KOPT-K1 (cell line): ENCODE results near the gene FMO4.
"Not testable (repeated sequence)": the region's sequence is repeated elsewhere in the genome, so short reads cannot be mapped to it uniquely, and the experiment has no call there.

ENCODE experiments used
- H3K27ac ChIP-seq: fragments of 200-600 bp; sonication (generic); 2 replicates; pipeline ENCODE4 v1.5.1; 2016; ENCODE audit warnings: antibody characterized with exemption, mild to moderate bottlenecking, low read depth, low read length; ENCODE audit not compliant: poor library complexity, severe bottlenecking
- H3K36me3 ChIP-seq: fragments of 200-600 bp; sonication (generic); 2 replicates; pipeline ENCODE4 v1.5.1; 2017; ENCODE audit warnings: antibody characterized with exemption, mild to moderate bottlenecking, low read length, moderate library complexity; ENCODE audit not compliant: insufficient read depth
- H3K9me3 ChIP-seq: fragments of 200-600 bp; sonication (generic); 2 replicates; pipeline ENCODE4 v1.5.1; 2017; ENCODE audit warnings: antibody characterized with exemption, low read length, mild to moderate bottlenecking; ENCODE audit not compliant: insufficient read depth, poor library complexity, severe bottlenecking

FMO4 gene

DNA sequence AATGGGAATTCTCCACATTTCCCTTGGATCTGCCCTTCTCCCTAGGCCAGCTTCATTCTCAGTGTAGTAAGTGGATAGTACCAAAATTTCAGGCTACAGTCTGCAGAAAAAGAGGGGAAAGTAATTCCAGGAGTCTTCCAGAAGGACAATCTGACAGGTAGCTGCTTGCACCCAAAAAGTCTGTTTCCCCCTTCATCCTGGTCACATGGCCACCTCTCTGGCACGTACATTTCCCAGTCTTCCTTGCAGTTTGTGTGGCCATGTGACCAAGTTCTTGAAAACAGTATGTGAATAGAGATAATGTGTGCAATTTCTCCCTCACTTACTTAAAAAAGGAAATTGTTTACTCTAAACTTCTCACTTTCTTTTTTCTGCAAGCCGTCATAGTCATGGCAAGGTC lies 14.6 kb upstream of the FMO4 start:
- Histone ChIP-seq H3K36me3 (no peaks in the 10 kb centered on the region), H3K27ac (no peak overlapping the region), H3K9me3 (peaks cover 24% of the 10 kb centered on the region)

DNA sequence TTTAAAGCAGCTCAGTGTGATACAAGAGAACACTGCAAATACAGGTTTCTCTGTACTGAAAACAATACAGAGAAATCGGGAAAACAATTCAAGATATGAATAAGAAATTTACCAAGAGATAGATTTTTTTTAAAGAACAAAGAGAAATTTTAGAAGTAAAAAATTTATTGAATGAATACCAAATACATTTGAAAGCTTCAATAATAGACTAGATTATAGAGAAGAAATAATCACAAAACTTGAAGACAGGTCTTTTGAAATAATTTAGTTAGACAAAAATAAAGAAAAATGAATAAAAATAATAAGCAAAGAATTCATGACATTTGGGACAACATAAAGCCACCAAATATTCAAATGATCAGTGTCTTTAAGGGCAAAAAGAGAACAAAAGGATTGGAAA lies 13.6 kb upstream of the FMO4 start:
- Histone ChIP-seq H3K36me3 (no peaks in the 10 kb centered on the region), H3K27ac (no peak overlapping the region), H3K9me3 (peaks cover 24% of the 10 kb centered on the region)

DNA sequence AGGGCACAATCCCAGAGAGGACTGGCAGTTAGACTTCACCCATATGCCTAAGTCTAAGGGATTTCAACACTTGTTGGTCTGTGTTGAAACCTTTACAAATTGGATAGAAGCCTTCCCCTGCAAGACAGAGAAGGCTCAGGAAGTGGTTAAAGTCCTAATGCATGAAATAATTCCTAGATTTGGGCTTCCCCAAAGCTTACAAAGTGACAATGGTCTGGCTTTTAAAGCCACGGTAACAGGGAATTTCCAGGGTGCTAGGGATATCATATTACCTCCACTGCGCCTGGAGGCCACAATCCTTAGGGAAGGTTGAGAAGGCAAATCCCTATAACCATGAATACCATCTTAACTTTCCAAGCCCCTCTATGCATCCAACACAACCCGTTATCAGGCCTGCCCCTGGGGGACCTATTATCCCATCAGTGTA lies 3.3 kb upstream of the FMO4 start:
- H3K9me3 ChIP-seq, result no peaks in the 10 kb centered on the region
- H3K36me3 ChIP-seq, result no peaks in the 10 kb centered on the region
- H3K27ac ChIP-seq, result no peak overlapping the region

- no peaks in the 10 kb centered on the region for H3K36me3 ChIP-seq
- H3K27ac ChIP-seq, result no peak overlapping the region
These were observed 2.0 kb upstream of the FMO4 start for GRCh38 chr1:171311771-171312558.

DNA sequence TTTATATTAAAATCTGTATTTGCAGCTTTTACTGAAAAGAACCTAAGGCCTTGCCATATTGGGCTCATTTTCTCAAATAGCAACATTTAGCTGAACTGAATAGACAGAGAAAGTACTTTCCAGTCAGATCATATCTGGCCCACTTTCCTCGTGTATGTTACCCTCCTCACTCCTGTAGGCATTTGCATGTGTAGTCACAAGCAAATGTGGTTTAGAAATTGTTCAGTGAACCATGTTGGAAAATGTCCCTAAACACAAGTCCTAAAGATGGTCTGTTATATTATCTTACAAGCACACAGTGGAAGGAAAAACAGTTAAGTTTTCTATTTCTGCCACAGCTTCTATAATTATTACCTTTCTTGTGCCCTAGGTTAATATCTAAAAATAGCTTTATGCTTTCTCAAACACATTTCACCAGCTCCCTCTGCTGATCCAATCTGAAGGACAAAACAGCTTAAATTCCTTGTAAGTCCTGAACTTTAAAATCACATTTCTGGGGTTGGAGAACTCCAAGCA lies 606 bp upstream of the FMO4 start:
- Histone ChIP-seq H3K36me3 (no peaks in the 10 kb centered on the region), H3K27ac (no peak overlapping the region), H3K9me3 (no peaks in the 10 kb centered on the region)

More at GRCh38 chr1:171311771-171312558, 2.0 kb upstream of the FMO4 start:
- no peaks in the 10 kb centered on the region for H3K9me3 ChIP-seq

- no peaks in the 10 kb centered on the region for H3K9me3 ChIP-seq
- H3K36me3 ChIP-seq, result no peaks in the 10 kb centered on the region
- H3K27ac ChIP-seq, result no peak overlapping the region
These were observed 15.3 kb downstream of the FMO4 start for GRCh38 chr1:171329251-171329650.

- H3K9me3 ChIP-seq, result no peaks in the 10 kb centered on the region
- H3K36me3 ChIP-seq, result no peaks in the 10 kb centered on the region
- no peak overlapping the region for H3K27ac ChIP-seq
These were observed 20.1 kb downstream of the FMO4 start for GRCh38 chr1:171334024-171334640.

GRCh38 chr1:171335964-171336363 lies 22.0 kb downstream of the FMO4 start:
- Histone ChIP-seq H3K27ac (no peak overlapping the region), H3K36me3 (no peaks in the 10 kb centered on the region), H3K9me3 (no peaks in the 10 kb centered on the region)

DNA sequence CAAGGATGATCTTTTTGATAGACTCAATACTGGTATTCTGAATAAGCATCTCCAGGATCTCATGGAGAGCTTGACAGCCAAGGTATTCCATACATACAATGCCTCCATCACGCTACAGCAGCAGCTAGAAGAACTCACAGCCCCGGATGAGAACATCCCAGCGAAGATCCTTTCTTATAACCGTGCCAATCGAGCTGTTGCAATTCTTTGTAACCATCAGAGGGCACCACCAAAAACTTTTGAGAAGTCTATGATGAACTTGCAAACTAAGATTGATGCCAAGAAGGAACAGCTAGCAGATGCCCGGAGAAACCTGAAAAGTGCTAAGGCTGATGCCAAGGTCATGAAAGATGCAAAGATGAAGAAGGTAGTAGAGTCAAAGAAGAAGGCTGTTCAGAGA lies 25.4 kb downstream of the FMO4 start:
- H3K27ac ChIP-seq, H3K9me3 ChIP-seq, H3K36me3 ChIP-seq: not testable (repeated sequence)

- Histone ChIP-seq H3K36me3 (no peaks in the 10 kb centered on the region), H3K9me3 (no peaks in the 10 kb centered on the region), H3K27ac (no peak overlapping the region)
These were observed 29.9 kb downstream of the FMO4 start for GRCh38 chr1:171343727-171344472.

DNA sequence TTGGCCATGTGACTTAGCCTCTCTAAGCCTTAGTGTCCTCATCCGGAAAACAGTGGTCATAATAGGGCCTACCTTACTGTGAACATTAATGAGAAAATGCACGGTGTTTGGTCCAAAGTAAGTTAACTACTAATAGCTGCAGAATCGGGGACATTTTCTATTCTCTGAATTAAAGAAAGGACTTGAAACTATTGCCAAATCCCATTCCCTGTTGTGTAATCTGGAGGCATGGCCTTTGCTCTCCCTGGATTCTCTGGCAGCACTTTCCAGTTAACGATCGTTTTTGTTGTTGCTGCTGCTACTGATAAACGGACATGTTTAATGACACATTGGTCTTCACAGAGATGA lies 30.5 kb downstream of the FMO4 start:
- Histone ChIP-seq H3K9me3 (no peaks in the 10 kb centered on the region), H3K36me3 (no peaks in the 10 kb centered on the region), H3K27ac (no peak overlapping the region)

GRCh38 chr1:171345536-171345935 lies 31.6 kb downstream of the FMO4 start:
- no peaks in the 10 kb centered on the region for H3K36me3 ChIP-seq
- H3K27ac ChIP-seq, result no peak overlapping the region

GRCh38 chr1:171346881-171347280 lies 32.9 kb downstream of the FMO4 start:
- Histone ChIP-seq H3K27ac (no peak overlapping the region), H3K9me3 (no peaks in the 10 kb centered on the region), H3K36me3 (no peaks in the 10 kb centered on the region)

More at GRCh38 chr1:171345536-171345935, 31.6 kb downstream of the FMO4 start:
- H3K9me3 ChIP-seq, result no peaks in the 10 kb centered on the region

DNA sequence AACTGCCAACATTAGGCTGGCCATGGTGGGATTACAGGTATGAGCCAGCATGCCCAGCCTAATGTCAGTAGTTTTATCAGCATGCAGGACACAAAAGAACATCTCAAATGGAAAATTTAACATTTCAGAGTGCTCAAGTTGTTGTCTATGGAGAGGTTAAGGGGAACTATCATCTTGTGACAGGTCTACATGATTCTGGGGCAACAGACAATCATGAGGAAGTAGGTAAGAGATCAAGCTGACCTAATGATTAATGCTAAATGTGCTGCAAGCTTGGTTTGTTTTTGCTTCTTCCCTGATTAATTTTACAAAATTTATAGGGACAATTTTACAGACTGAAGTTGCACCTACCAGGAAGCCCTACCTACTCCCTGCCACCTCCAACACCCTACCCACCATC lies 36.6 kb downstream of the FMO4 start:
- H3K9me3 ChIP-seq, result no peaks in the 10 kb centered on the region
- no peak overlapping the region for H3K27ac ChIP-seq
- no peaks in the 10 kb centered on the region for H3K36me3 ChIP-seq

- Histone ChIP-seq H3K9me3 (no peaks in the 10 kb centered on the region), H3K27ac (no peak overlapping the region), H3K36me3 (no peaks in the 10 kb centered on the region)
These were observed 38.0 kb downstream of the FMO4 start for GRCh38 chr1:171351961-171352360.
